ENCODE results near the gene ZRSR2.

ZRSR2 gene

GRCh38 chrX:15866147-15866546, 75.9 kb downstream of the ZRSR2 start:
- no CpG with 5 or more reads among the region's 3 CpGs for WGBS (ENCODE audit: insufficient coverage, insufficient read length)
- Histone ChIP-seq H3K27ac (ENCODE audit: low read length) (no peak overlapping the region), H3K9me3 (ENCODE audit: control insufficient read depth, insufficient read depth, low read length) (no peaks in the 10 kb centered on the region), H3K27me3 (ENCODE audit: control insufficient read depth, insufficient read depth, low read length) (no peaks in the 10 kb centered on the region), H3K4me1 (ENCODE audit: control insufficient read depth, insufficient read depth, low read length) (no peaks in the 10 kb centered on the region), H3K36me3 (ENCODE audit: control insufficient read depth, insufficient read depth, low read length) (no peaks in the 10 kb centered on the region), H3K4me3 (ENCODE audit: low read length) (no peak overlapping the region)
- DNase-seq (ENCODE audit: low read depth, low spot score): no peak

GRCh38 chrX:15869695-15870094, 79.4 kb downstream of the ZRSR2 start:
- Histone ChIP-seq H3K4me1 (ENCODE audit: control insufficient read depth, insufficient read depth, low read length) (no peaks in the 10 kb centered on the region), H3K9me3 (ENCODE audit: control insufficient read depth, insufficient read depth, low read length) (no peaks in the 10 kb centered on the region), H3K27me3 (ENCODE audit: control insufficient read depth, insufficient read depth, low read length) (no peaks in the 10 kb centered on the region), H3K36me3 (ENCODE audit: control insufficient read depth, insufficient read depth, low read length) (no peaks in the 10 kb centered on the region), H3K4me3 (ENCODE audit: low read length) (no peak overlapping the region), H3K27ac (ENCODE audit: low read length) (no peak overlapping the region)
- no peak for DNase-seq (ENCODE audit: low read depth, low spot score)
- WGBS (ENCODE audit: insufficient coverage, insufficient read length): no CpG with 5 or more reads among the region's 4 CpGs

- Histone ChIP-seq H3K4me3 (ENCODE audit: low read length) (no peak overlapping the region), H3K36me3 (ENCODE audit: control insufficient read depth, insufficient read depth, low read length) (no peaks in the 10 kb centered on the region), H3K27ac (ENCODE audit: low read length) (no peak overlapping the region), H3K27me3 (ENCODE audit: control insufficient read depth, insufficient read depth, low read length) (no peaks in the 10 kb centered on the region), H3K4me1 (ENCODE audit: control insufficient read depth, insufficient read depth, low read length) (no peaks in the 10 kb centered on the region), H3K9me3 (ENCODE audit: control insufficient read depth, insufficient read depth, low read length) (no peaks in the 10 kb centered on the region)
- no CpG with 5 or more reads among the region's 4 CpGs for WGBS (ENCODE audit: insufficient coverage, insufficient read length)
- no peak for DNase-seq (ENCODE audit: low read depth, low spot score)
Observed at GRCh38 chrX:15870310-15870709, 80.0 kb downstream of the ZRSR2 start.

Measured in iPS DF 6.9 (cell line).